OCI-LY7 (cell line): ENCODE results near the gene EPB41L4A.

ENCODE experiments used
- EZH2phosphoT487 ChIP-seq: fragments of 200-600 bp; sonication (generic); IDR thresholded peaks from 2 replicates; pipeline ENCODE4 v1.6.1; 2018; ENCODE audit warnings: low read depth, borderline replicate concordance, mild to moderate bottlenecking, mixed run types, antibody characterized with exemption, low read length, moderate library complexity, mixed read lengths
- TF ChIP-seq, protein P1 (sequence below): fragments of 200-600 bp; sonication (generic); conservative IDR thresholded peaks from 2 replicates; pipeline ENCODE4 v1.5.1; 2014; ENCODE audit warnings: mild to moderate bottlenecking, antibody characterized with exemption, low read length, moderate library complexity, mixed read lengths

DNA sequence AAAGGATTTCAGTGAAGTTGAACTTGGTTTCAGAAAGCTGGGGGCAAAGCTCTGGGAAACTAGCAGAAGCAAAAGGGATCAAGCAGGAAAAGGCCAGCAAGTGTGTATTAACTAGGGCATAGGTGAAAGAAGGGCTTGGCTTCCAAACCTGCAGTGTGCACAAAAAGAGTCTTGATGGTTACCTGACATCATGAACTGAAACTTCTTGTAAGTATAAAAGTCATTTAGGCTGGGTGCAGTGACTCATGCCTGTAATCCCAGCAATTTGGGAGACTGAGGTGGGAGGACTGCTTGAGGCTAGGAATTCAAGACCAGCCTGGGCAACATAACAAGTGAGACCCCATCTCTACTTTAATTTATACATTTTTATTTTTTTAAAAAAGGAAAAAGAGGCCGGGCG is 216.4 kb downstream of the EPB41L4A start:
- TF ChIP-seq, protein P1, sequence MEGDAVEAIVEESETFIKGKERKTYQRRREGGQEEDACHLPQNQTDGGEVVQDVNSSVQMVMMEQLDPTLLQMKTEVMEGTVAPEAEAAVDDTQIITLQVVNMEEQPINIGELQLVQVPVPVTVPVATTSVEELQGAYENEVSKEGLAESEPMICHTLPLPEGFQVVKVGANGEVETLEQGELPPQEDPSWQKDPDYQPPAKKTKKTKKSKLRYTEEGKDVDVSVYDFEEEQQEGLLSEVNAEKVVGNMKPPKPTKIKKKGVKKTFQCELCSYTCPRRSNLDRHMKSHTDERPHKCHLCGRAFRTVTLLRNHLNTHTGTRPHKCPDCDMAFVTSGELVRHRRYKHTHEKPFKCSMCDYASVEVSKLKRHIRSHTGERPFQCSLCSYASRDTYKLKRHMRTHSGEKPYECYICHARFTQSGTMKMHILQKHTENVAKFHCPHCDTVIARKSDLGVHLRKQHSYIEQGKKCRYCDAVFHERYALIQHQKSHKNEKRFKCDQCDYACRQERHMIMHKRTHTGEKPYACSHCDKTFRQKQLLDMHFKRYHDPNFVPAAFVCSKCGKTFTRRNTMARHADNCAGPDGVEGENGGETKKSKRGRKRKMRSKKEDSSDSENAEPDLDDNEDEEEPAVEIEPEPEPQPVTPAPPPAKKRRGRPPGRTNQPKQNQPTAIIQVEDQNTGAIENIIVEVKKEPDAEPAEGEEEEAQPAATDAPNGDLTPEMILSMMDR: no peak
- TF ChIP-seq EZH2phosphoT487: no peak
